ENCODE measurements around the gene LSP1. TPM values are rescaled to one million over a fixed set of nuclear protein-coding genes. Genes with fewer than 3 reads are reported as not detected.
A peak's percentile ranks its signal among the peaks of the same experiment; 100 is the strongest.

Gene LSP1
- total RNA-seq, 1 donor from 2014 or later: 29.2 TPM

GRCh38 chr11:1929621-1930461 is 77.0 kb downstream of the LSP1 start:
- Histone ChIP-seq H3K4me3 (ENCODE audit: low read length in 3 of 3) (no peak overlapping the region), H3K27ac (ENCODE audit: low read depth, low read length) (peak overlapping the region; percentile 95), H3K9ac (ENCODE audit: low read depth in 1 of 3, low read length in 3 of 3) (peak overlapping the region in 1 of 3 donors; percentile 2), H3K9me3 (ENCODE audit: control insufficient read depth in 3 of 3, low read length in 3 of 3) (no peaks in the 10 kb centered on the region), H3K27me3 (ENCODE audit: control insufficient read depth in 3 of 3, insufficient read depth in 3 of 3, low read length in 3 of 3) (no peaks in the 10 kb centered on the region), H3K4me1 (ENCODE audit: control insufficient read depth in 3 of 3, insufficient read depth in 3 of 3, low read length in 3 of 3) (peaks cover 42 to 89% (median 58%) of the 10 kb centered on the region in 3 donors), H3K36me3 (ENCODE audit: control insufficient read depth in 3 of 3, insufficient read depth in 3 of 3, low read length in 3 of 3) (peaks cover 26 to 59% (median 38%) of the 10 kb centered on the region in 3 donors)

- peak overlapping the region in 1 of 3 donors; percentile 2 for H3K9ac ChIP-seq (ENCODE audit: low read depth in 1 of 3, low read length in 3 of 3)
- no peaks in the 10 kb centered on the region for H3K27me3 ChIP-seq (ENCODE audit: control insufficient read depth in 3 of 3, insufficient read depth in 3 of 3, low read length in 3 of 3)
- H3K9me3 ChIP-seq (ENCODE audit: control insufficient read depth in 3 of 3, low read length in 3 of 3): no peaks in the 10 kb centered on the region
- peaks cover 39 to 92% (median 55%) of the 10 kb centered on the region in 3 donors for H3K4me1 ChIP-seq (ENCODE audit: control insufficient read depth in 3 of 3, insufficient read depth in 3 of 3, low read length in 3 of 3)
- H3K27ac ChIP-seq (ENCODE audit: low read depth, low read length): peak overlapping the region; percentile 95
- peaks cover 31 to 65% (median 44%) of the 10 kb centered on the region in 3 donors for H3K36me3 ChIP-seq (ENCODE audit: control insufficient read depth in 3 of 3, insufficient read depth in 3 of 3, low read length in 3 of 3)
- no peak overlapping the region for H3K4me3 ChIP-seq (ENCODE audit: low read length in 3 of 3)
Measured at GRCh38 chr11:1930462-1930830, 77.6 kb downstream of the LSP1 start.

GRCh38 chr11:1931341-1932104 is 78.6 kb downstream of the LSP1 start:
- peak overlapping the region in 2 of 3 donors; percentile 2 to 10 for H3K9ac ChIP-seq (ENCODE audit: low read depth in 1 of 3, low read length in 3 of 3)

GRCh38 chr11:1932105-1932480 is 79.2 kb downstream of the LSP1 start:
- H3K9me3 ChIP-seq (ENCODE audit: control insufficient read depth in 3 of 3, low read length in 3 of 3): no peaks in the 10 kb centered on the region
- peaks cover 33 to 68% (median 51%) of the 10 kb centered on the region in 3 donors for H3K36me3 ChIP-seq (ENCODE audit: control insufficient read depth in 3 of 3, insufficient read depth in 3 of 3, low read length in 3 of 3)
- peak overlapping the region; percentile 95 for H3K27ac ChIP-seq (ENCODE audit: low read depth, low read length)
- peak overlapping the region in 1 of 3 donors; percentile 10 for H3K9ac ChIP-seq (ENCODE audit: low read depth in 1 of 3, low read length in 3 of 3)
- no peak overlapping the region for H3K4me3 ChIP-seq (ENCODE audit: low read length in 3 of 3)
- no peaks in the 10 kb centered on the region for H3K27me3 ChIP-seq (ENCODE audit: control insufficient read depth in 3 of 3, insufficient read depth in 3 of 3, low read length in 3 of 3)
- peaks cover 25 to 81% (median 40%) of the 10 kb centered on the region in 3 donors for H3K4me1 ChIP-seq (ENCODE audit: control insufficient read depth in 3 of 3, insufficient read depth in 3 of 3, low read length in 3 of 3)

More at GRCh38 chr11:1931341-1932104, 78.6 kb downstream of the LSP1 start:
- Histone ChIP-seq H3K9me3 (ENCODE audit: control insufficient read depth in 3 of 3, low read length in 3 of 3) (no peaks in the 10 kb centered on the region), H3K4me3 (ENCODE audit: low read length in 3 of 3) (peak overlapping the region in 1 of 3 donors; percentile 15), H3K27me3 (ENCODE audit: control insufficient read depth in 3 of 3, insufficient read depth in 3 of 3, low read length in 3 of 3) (no peaks in the 10 kb centered on the region), H3K36me3 (ENCODE audit: control insufficient read depth in 3 of 3, insufficient read depth in 3 of 3, low read length in 3 of 3) (peaks cover 32 to 70% (median 51%) of the 10 kb centered on the region in 3 donors), H3K27ac (ENCODE audit: low read depth, low read length) (peak overlapping the region; percentile 95), H3K4me1 (ENCODE audit: control insufficient read depth in 3 of 3, insufficient read depth in 3 of 3, low read length in 3 of 3) (peaks cover 31 to 83% (median 46%) of the 10 kb centered on the region in 3 donors)

- H3K27me3 ChIP-seq (ENCODE audit: control insufficient read depth in 3 of 3, insufficient read depth in 3 of 3, low read length in 3 of 3): no peaks in the 10 kb centered on the region
- H3K4me3 ChIP-seq (ENCODE audit: low read length in 3 of 3): no peak overlapping the region
- H3K9ac ChIP-seq (ENCODE audit: low read depth in 1 of 3, low read length in 3 of 3): no peak overlapping the region
- peak overlapping the region; percentile 95 for H3K27ac ChIP-seq (ENCODE audit: low read depth, low read length)
- H3K4me1 ChIP-seq (ENCODE audit: control insufficient read depth in 3 of 3, insufficient read depth in 3 of 3, low read length in 3 of 3): peaks cover 19 to 79% (median 34%) of the 10 kb centered on the region in 3 donors
- H3K36me3 ChIP-seq (ENCODE audit: control insufficient read depth in 3 of 3, insufficient read depth in 3 of 3, low read length in 3 of 3): peaks cover 34 to 70% (median 55%) of the 10 kb centered on the region in 3 donors
- no peaks in the 10 kb centered on the region for H3K9me3 ChIP-seq (ENCODE audit: control insufficient read depth in 3 of 3, low read length in 3 of 3)
Measured at GRCh38 chr11:1932681-1933080, 79.8 kb downstream of the LSP1 start.

- peaks cover 36 to 70% (median 53%) of the 10 kb centered on the region in 3 donors for H3K36me3 ChIP-seq (ENCODE audit: control insufficient read depth in 3 of 3, insufficient read depth in 3 of 3, low read length in 3 of 3)
- no peak overlapping the region for H3K9ac ChIP-seq (ENCODE audit: low read depth in 1 of 3, low read length in 3 of 3)
- H3K27ac ChIP-seq (ENCODE audit: low read depth, low read length): peak overlapping the region; percentile 40
- H3K9me3 ChIP-seq (ENCODE audit: control insufficient read depth in 3 of 3, low read length in 3 of 3): no peaks in the 10 kb centered on the region
- peaks cover 13 to 76% (median 25%) of the 10 kb centered on the region in 3 donors for H3K4me1 ChIP-seq (ENCODE audit: control insufficient read depth in 3 of 3, insufficient read depth in 3 of 3, low read length in 3 of 3)
- no peak overlapping the region for H3K4me3 ChIP-seq (ENCODE audit: low read length in 3 of 3)
- H3K27me3 ChIP-seq (ENCODE audit: control insufficient read depth in 3 of 3, insufficient read depth in 3 of 3, low read length in 3 of 3): no peaks in the 10 kb centered on the region
Measured at GRCh38 chr11:1933416-1934334, 80.8 kb downstream of the LSP1 start.

- peaks cover 36 to 66% (median 53%) of the 10 kb centered on the region in 3 donors for H3K36me3 ChIP-seq (ENCODE audit: control insufficient read depth in 3 of 3, insufficient read depth in 3 of 3, low read length in 3 of 3)
- peaks cover 18 to 71% (median 26%) of the 10 kb centered on the region in 3 donors for H3K4me1 ChIP-seq (ENCODE audit: control insufficient read depth in 3 of 3, insufficient read depth in 3 of 3, low read length in 3 of 3)
- peak overlapping the region in 2 of 3 donors; percentile 33 to 43 for H3K9ac ChIP-seq (ENCODE audit: low read depth in 1 of 3, low read length in 3 of 3)
- no peak overlapping the region for H3K4me3 ChIP-seq (ENCODE audit: low read length in 3 of 3)
- no peaks in the 10 kb centered on the region for H3K27me3 ChIP-seq (ENCODE audit: control insufficient read depth in 3 of 3, insufficient read depth in 3 of 3, low read length in 3 of 3)
- H3K27ac ChIP-seq (ENCODE audit: low read depth, low read length): peak overlapping the region; percentile 36
- H3K9me3 ChIP-seq (ENCODE audit: control insufficient read depth in 3 of 3, low read length in 3 of 3): no peaks in the 10 kb centered on the region
Measured at GRCh38 chr11:1934335-1935155, 81.7 kb downstream of the LSP1 start.

GRCh38 chr11:1935156-1936071 is 82.5 kb downstream of the LSP1 start:
- peaks cover 13 to 62% (median 18%) of the 10 kb centered on the region in 3 donors for H3K4me1 ChIP-seq (ENCODE audit: control insufficient read depth in 3 of 3, insufficient read depth in 3 of 3, low read length in 3 of 3)
- H3K27ac ChIP-seq (ENCODE audit: low read depth, low read length): peak overlapping the region; percentile 36
- peaks cover 36 to 60% (median 52%) of the 10 kb centered on the region in 3 donors for H3K36me3 ChIP-seq (ENCODE audit: control insufficient read depth in 3 of 3, insufficient read depth in 3 of 3, low read length in 3 of 3)
- no peaks in the 10 kb centered on the region for H3K27me3 ChIP-seq (ENCODE audit: control insufficient read depth in 3 of 3, insufficient read depth in 3 of 3, low read length in 3 of 3)
- H3K9me3 ChIP-seq (ENCODE audit: control insufficient read depth in 3 of 3, low read length in 3 of 3): no peaks in the 10 kb centered on the region
- H3K9ac ChIP-seq (ENCODE audit: low read depth in 1 of 3, low read length in 3 of 3): no peak overlapping the region
- H3K4me3 ChIP-seq (ENCODE audit: low read length in 3 of 3): no peak overlapping the region

Data from skeletal muscle tissue (tissue), 4 donors.